ENCODE results near the gene NUP133.

DNA sequence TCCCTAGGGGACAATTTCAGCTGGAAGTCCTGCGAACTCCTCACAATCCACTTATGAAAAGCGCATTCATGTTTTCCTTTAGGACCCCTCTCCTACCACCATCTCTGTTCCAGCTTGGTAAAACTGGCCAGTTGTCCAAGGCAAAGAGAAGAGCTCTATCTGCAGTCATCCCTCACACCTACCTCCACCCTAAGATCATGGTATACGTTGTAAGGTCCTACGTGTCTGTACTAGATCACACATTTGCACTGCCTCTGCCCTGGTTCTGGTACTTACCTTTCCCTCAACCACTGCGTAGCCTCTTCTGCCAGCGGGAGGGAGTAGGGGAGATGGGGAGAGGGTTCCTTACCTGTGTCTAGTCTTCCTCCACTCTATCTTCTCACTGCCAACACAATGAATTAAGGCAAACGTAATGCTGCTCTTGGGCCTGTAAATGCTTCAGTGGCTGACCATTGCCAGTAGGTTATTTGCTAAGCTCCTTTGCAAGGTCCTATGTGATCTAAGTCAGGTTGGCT, 739 bp upstream of the NUP133 start:
- TF ChIP-seq, protein P1, sequence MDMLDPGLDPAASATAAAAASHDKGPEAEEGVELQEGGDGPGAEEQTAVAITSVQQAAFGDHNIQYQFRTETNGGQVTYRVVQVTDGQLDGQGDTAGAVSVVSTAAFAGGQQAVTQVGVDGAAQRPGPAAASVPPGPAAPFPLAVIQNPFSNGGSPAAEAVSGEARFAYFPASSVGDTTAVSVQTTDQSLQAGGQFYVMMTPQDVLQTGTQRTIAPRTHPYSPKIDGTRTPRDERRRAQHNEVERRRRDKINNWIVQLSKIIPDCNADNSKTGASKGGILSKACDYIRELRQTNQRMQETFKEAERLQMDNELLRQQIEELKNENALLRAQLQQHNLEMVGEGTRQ (IDR thresholded peaks at IDR 0.05; ENCODE audit: borderline replicate concordance, low read depth, low read length) = no peak
- no peak for TF ChIP-seq DPF2 (IDR thresholded peaks at IDR 0.05)
- TF ChIP-seq CREB1 (IDR thresholded peaks at IDR 0.05; ENCODE audit: low read depth) = no peak
- no peak for TF ChIP-seq TCF12 (IDR thresholded peaks at IDR 0.05; ENCODE audit: low read depth, low read length)
- TF ChIP-seq, protein P2, sequence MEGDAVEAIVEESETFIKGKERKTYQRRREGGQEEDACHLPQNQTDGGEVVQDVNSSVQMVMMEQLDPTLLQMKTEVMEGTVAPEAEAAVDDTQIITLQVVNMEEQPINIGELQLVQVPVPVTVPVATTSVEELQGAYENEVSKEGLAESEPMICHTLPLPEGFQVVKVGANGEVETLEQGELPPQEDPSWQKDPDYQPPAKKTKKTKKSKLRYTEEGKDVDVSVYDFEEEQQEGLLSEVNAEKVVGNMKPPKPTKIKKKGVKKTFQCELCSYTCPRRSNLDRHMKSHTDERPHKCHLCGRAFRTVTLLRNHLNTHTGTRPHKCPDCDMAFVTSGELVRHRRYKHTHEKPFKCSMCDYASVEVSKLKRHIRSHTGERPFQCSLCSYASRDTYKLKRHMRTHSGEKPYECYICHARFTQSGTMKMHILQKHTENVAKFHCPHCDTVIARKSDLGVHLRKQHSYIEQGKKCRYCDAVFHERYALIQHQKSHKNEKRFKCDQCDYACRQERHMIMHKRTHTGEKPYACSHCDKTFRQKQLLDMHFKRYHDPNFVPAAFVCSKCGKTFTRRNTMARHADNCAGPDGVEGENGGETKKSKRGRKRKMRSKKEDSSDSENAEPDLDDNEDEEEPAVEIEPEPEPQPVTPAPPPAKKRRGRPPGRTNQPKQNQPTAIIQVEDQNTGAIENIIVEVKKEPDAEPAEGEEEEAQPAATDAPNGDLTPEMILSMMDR (IDR thresholded peaks at IDR 0.05 in 2 of 3, conservative IDR thresholded peaks at IDR 0.05 in 1 of 3; ENCODE audit: control insufficient read depth in 2 of 3, extremely low read depth in 1 of 3, insufficient read depth in 1 of 3, low read depth in 3 of 3, low read length in 3 of 3) = no peak
- no peak for TF ChIP-seq TCF7 (IDR thresholded peaks at IDR 0.05; ENCODE audit: borderline replicate concordance)
- no peak for TF ChIP-seq JUND (IDR thresholded peaks at IDR 0.05; ENCODE audit: low read depth, low read length)
- no peak for TF ChIP-seq BHLHE40 (IDR thresholded peaks at IDR 0.05; ENCODE audit: borderline replicate concordance in 1 of 2, low read depth in 2 of 2, low read length in 1 of 2)
- no peak for TF ChIP-seq SIN3A (IDR thresholded peaks at IDR 0.05; ENCODE audit: low read depth, low read length)
